HG02840 (cell line): ENCODE data around the gene ABCA7.

Experiments
- ATAC-seq: cut with Tn5 transposase; IDR thresholded peaks from one replicate; pipeline ENCODE4 v1.9.1; 2021; ENCODE audit warnings: mild to moderate bottlenecking, moderate library complexity, moderate number of reproducible peaks; ENCODE audit not compliant: unreplicated experiment, low FRiP score

The ABCA7 gene

DNA sequence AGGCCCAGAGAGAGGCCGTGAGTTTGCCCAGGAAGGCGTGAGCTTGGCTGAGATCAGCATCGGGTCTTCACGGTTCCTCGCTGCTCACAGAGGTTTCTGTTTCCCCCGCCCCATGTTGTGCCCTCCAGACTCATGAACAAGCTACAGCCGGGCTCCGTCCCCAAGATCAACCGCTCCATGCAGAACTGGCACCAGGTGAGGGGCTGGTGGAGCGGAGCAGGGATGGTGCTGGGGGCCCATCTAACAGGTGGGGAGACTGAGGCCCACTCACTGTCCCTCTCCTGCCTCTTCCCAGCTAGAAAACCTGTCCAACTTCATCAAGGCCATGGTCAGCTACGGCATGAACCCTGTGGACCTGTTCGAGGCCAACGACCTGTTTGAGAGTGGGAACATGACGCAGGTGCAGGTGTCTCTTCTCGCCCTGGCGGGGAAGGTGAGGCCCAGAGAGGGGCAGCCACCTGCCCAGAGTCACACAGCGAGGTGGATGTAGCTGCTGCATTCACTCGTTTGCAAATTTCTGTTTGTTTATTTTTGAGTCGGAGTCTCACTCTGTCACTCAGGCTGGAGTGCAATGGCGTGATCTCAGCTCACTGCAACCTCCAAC is 7.5 kb upstream of the ABCA7 start:
- no peak for ATAC-seq

DNA sequence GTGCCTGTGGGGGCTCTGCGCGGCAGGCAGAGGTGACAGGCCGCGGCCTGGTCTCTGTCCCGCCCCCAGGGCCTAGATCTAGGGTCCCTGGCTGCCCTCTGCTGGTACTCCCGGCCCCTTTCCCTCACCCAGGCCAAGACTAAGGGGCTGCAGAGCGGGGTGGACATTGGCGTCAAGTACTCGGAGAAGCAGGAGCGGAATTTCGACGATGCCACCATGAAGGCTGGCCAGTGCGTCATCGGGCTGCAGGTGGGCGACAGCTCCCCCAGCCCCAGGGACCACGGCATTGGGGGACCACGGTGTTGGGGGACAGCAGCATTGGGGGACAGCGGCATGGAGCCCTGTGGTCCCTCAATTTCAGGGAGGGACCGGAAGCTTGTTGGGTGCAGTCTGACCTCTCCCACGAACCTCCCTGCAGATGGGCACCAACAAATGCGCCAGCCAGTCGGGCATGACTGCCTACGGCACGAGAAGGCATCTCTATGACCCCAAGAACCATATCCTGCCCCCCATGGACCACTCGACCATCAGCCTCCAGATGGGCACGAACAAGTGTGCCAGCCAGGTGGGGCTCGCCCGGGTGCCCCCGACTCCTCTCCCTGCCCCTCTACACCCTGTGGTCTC is 3.8 kb upstream of the ABCA7 start:
- ATAC-seq, result no peak

DNA sequence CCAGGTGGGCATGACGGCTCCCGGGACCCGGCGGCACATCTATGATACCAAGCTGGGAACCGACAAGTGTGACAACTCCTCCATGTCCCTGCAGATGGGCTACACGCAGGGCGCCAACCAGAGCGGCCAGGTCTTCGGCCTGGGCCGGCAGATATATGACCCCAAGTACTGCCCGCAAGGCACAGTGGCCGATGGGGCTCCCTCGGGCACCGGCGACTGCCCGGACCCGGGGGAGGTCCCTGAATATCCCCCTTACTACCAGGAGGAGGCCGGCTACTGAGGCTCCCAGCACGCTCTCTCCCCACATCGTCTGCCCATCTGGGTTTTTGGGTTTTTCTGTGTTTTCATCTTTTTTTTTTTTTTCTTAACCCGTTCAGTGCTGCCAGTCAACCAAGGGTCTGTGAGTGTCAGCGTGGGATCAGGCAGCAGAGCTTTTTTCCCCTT is 2.3 kb upstream of the ABCA7 start:
- ATAC-seq, result no peak

DNA sequence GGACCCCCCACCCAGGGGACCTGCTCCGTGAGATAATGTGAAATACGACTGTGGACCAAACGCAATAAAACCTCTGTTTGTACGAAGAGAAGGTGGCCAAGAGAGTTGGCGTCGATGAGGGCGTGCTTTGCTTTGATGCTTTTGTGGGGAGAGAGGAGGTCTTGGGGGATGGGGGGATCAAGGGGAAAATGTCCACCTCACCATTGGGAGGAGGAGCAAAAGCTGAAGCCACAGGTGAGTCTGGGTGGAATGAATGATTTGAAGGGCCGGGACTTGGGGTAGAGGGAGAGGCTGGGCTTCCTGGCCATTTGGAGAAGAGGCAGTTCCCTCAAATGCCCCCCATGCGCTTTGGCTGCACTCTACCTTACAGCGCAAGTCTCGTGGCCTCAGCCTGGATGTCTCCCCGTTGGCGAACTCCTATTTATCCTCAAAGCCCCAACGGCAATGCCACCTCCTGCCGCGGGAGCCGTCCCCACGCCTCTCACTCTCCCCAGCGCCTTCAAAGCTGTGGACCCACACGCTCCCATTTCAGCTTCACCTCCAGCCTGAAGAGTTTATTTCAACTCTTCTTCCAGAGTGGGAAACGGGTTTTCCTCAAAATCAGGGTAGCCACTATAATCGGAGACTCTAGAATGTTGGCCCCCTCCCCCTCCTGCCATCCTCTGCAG is 795 bp upstream of the ABCA7 start:
- no peak for ATAC-seq

DNA sequence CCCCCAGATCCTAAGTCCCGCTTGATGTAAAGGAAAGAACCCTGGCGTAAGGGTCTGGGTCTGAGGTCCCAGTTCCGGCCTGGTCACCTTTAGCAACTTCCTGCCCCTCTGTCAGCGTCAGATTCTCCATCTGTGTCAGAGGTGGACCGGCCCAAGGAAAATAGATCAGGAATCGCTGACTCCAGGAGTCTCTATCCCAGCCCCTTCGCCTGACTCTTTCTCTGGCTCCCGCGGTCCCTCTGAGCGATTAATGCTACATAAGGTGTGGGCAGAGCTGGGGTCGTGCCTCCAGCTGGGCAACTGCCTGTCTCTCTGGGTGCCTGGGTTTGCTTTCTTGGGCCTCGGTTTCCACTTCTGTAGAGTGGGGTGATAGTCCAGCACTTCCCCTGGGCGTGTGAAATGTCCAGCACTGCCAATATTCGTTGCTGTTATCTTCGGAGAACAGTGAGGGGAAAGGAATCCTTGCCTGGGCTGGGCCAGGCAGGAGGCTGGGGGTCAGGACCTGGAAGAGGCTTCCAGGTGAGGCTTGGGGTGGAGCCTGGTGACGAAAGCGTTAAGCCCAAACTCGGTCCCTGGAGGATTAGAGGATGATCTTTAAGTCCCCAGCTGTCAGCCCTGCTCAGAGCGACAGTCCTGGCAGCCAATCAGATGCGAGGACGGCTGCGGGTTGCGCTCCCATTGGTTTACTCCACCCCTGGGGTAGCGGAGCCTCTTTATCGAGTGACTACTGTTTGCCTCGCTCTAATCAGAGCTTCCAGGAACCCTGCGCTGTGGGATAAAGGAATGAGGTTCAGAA is 767 bp downstream of the ABCA7 start:
- peak; percentile 36 for ATAC-seq

DNA sequence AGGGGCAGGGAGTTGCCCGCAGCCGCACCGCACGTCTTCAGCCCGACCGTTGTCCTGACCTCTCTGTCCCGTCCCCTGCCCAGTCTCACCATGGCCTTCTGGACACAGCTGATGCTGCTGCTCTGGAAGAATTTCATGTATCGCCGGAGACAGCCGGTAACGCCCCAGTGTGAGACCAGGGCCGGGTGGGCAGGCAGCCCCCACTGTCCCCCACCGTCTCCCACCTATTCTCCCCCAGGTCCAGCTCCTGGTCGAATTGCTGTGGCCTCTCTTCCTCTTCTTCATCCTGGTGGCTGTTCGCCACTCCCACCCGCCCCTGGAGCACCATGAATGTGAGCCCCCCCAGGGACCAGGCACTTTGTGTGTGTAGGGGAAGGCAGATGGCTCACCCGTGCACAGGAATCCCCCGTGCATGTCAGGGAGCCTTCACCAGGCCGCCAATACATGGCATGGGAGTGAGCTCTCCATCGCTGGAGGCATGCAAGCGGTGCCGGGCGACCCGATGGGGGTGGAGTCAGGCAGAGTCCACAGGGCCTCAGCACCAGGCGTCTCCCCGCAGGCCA is 1.4 kb downstream of the ABCA7 start:
- ATAC-seq, result no peak

DNA sequence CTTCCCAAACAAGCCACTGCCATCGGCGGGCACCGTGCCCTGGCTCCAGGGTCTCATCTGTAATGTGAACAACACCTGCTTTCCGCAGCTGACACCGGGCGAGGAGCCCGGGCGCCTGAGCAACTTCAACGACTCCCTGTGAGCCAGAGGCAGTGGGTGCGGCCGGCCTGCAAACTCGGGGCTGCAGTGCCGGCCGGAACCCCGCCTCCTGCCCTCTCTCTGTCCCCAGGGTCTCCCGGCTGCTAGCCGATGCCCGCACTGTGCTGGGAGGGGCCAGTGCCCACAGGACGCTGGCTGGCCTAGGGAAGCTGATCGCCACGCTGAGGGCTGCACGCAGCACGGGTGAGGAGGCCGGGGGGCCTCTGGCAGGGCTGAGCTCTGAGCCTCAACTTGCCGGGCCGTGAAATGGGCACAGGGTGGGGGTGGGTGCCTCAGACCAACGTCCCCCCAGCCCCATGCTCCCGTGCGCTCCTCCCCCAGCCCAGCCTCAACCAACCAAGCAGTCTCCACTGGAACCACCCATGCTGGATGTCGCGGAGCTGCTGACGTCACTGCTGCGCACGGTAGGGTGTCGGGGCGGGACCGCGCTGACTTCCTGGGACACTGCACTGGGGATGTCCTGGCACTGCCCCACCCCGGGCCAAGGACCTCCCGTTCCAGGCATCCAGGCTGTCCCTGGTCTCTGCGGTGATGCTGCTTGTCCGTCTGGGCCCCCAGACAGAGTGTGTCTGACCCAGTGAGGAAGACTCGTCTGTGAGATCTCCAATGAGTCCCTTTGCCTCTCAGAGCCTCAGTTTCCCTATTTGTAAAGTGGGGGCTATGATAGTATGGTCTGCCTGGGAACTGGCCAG is 2.2 kb downstream of the ABCA7 start:
- no peak for ATAC-seq

DNA sequence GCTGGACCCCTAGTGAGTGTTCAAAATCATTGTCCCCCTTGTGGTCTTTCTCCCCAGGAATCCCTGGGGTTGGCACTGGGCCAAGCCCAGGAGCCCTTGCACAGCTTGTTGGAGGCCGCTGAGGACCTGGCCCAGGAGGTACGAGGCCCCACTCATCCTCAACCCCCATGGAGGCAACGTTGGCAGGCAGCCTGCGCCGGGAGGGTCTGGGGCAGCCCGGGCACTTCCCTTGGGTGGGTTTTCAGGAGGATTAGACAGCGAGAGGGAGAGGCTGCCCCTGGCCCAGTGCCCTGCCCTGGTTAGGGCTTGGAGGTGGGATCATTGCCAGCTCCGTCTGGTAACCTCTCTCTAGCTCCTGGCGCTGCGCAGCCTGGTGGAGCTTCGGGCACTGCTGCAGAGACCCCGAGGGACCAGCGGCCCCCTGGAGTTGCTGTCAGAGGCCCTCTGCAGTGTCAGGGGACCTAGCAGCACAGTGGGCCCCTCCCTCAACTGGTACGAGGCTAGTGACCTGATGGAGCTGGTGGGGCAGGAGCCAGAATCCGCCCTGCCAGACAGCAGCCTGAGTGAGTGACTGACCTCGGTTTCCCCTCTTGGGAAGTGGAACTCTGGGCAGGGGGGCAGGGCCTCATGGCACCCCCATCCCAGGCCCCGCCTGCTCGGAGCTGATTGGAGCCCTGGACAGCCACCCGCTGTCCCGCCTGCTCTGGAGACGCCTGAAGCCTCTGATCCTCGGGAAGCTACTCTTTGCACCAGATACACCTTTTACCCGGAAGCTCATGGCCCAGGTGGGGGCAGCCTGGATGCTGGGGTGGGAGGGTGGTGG is 3.0 kb downstream of the ABCA7 start:
- ATAC-seq, result no peak

DNA sequence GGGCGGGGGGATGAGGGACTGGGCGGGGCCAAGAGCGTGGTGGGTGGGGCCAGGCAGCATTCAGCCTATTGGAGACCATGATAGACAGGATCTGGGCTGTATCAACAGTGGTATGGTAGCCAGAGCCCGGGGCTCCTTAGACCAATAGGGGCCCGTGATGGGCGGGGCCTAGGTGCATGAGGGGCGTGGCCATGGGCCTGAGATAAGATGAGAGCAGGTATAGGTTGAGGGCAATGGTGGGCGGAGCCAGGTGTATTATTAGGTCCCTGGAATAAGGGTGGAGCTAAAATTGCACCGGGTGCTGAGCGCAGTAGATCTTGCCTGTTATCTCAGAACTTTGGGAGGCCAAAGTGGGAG is 5.3 kb downstream of the ABCA7 start:
- no peak for ATAC-seq

DNA sequence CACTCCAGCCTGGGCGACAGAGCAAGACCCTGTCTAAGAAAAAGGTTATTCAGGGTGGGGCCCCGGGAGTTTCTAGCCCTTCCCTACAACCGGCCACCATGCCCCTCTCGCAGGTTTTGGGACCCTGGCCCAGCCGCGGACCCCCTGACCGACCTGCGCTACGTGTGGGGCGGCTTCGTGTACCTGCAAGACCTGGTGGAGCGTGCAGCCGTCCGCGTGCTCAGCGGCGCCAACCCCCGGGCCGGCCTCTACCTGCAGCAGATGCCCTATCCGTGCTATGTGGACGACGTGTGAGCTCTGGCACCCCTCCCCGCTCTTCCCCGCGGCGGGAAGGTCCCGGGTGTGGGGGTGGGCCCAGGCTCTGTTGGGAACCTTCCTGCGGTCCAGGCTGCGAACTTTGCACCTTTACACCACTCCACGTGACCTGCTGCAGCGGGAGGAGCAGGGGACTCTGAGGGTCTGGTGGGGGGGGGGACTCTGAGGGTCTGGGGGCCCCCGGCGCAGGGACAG is 6.3 kb downstream of the ABCA7 start:
- ATAC-seq, result no peak

DNA sequence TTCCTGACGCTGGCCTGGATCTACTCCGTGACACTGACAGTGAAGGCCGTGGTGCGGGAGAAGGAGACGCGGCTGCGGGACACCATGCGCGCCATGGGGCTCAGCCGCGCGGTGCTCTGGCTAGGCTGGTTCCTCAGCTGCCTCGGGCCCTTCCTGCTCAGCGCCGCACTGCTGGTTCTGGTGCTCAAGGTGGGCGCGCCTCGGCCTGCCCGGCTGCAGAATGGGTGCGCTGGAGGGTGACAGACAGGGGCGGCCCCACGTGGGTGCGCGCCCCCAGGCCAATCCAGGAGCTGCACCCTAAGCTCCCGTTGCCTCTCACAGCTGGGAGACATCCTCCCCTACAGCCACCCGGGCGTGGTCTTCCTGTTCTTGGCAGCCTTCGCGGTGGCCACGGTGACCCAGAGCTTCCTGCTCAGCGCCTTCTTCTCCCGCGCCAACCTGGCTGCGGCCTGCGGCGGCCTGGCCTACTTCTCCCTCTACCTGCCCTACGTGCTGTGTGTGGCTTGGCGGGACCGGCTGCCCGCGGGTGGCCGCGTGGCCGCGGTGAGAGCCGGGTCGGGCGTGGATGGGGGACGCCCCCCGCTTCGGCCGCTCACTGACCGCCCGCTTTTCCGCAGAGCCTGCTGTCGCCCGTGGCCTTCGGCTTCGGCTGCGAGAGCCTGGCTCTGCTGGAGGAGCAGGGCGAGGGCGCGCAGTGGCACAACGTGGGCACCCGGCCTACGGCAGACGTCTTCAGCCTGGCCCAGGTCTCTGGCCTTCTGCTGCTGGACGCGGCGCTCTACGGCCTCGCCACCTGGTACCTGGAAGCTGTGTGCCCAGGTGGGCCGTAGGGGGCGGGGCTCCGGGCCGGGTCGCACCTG is 7.2 kb downstream of the ABCA7 start:
- ATAC-seq, result no peak

DNA sequence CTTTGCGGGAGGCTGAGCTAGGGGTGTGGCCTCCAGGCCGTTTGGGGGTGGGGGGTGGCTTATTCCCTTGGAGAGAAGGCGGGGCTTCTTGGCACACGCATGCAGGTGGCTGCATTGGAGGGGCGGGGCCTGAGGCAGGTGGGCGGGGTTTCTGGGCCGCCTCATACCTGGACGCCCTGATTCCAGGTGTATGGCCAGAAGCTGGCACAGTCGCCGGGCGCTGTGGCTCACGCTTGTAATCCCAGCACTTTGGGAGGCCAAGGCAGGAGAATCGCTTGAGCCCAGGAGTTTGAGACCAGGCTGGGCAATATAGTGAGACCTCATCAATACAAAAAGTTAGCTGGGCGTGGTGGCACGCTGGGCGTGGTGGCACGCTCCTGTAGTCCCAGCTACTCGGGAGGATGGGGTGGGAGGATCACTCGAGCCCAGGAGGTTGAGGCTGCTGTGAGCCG is 7.8 kb downstream of the ABCA7 start:
- no peak for ATAC-seq

DNA sequence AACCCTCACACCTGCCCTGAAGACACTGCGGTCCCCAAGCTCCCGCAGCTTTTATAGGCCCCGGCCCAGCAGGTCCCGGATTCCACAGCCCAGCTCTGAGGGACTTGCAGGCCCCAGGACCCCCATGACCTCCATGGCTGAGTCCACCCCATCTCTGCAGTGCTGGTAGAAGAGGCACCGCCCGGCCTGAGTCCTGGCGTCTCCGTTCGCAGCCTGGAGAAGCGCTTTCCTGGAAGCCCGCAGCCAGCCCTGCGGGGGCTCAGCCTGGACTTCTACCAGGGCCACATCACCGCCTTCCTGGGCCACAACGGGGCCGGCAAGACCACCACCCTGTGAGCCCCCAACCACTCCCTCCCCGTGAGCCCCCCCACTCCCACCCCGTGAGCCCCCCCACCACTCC is 9.2 kb downstream of the ABCA7 start:
- no peak for ATAC-seq

DNA sequence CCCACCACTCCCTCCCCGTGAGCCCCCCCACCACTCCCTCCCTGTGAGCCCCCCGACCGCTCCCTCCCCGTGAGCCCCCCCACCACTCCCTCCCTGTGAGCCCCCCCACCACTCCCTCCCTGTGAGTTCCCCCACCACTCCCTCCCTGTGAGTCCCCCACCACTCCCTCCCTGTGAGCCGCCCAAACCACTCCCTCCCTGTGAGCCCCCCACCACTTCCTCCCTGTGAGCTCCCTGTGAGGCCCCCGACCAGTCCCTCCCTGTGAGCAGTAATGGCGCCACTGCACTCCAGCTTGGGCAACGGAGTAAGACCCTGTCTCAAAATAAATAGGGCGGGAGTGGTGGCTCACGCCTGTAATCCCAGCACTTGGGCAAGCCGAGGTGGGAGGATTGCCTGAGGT is 9.9 kb downstream of the ABCA7 start:
- no peak for ATAC-seq

DNA sequence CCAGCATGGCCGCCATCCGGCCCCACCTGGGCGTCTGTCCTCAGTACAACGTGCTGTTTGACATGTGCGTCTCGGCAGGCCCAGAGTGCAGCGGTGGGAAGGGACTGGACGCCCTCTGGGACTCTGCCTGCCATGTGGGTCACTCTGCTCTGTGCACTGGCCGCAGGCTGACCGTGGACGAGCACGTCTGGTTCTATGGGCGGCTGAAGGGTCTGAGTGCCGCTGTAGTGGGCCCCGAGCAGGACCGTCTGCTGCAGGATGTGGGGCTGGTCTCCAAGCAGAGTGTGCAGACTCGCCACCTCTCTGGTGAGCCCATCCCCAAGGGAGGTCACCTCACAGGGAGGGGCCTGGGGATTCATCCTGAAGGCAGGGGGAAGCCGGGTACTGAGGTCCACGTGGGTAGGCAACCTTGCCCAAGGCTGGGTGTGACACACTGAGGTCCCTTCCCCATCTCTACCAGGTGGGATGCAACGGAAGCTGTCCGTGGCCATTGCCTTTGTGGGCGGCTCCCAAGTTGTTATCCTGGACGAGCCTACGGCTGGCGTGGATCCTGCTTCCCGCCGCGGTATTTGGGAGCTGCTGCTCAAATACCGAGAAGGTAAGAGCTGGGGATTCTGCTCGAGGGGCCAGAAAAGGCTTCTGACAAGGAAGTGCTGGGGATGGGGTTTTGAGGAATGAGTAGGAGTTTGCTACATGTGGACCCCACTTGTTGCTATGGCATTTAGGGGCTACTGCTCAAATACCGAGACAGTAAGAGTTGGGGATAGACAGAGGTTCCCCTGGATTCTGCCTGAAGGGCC is 11.3 kb downstream of the ABCA7 start:
- ATAC-seq, result no peak

DNA sequence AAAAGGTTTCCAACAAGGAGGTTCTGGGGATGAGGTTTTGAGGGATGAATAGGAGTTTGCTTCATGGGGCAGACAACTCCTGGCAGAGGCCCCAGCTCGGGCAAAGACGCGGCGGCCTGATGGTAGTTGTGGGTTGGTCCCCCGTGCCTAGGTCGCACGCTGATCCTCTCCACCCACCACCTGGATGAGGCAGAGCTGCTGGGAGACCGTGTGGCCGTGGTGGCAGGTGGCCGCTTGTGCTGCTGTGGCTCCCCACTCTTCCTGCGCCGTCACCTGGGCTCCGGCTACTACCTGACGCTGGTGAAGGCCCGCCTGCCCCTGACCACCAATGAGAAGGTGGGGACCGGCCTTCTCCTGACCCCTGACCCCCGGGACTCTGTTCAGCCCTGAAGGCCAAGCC is 11.9 kb downstream of the ABCA7 start:
- no peak for ATAC-seq

DNA sequence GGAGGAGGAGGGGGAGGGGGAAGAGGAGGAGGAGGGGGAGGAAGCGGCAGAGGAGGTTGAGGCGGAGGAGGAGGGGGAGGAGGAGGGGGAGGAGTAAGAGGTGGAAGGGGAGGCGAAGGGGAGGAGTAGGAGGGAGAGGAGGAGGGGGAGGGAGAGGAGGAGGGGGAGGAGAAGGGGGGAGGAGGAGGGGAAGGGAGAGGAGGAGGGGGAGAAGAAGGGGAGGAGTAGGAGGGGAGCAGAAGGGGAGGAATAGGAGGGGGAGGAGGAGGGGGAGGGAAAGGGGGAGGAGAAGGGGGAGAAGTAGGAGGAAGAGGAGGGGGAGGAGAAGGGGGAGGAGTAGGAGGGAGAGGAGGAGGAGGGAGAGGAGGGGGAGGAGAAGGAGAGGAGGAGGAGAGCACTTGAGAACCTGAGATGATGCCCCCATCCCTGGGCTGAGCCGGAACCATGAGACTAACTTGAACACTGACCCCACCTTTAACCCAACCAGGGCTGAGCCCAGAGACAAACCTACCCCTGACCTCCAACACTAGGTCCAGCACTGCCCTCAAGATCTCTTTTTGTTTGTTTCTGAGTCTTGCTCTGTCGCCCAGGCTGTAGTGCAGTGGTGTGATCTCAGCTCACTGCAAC is 12.6 kb downstream of the ABCA7 start:
- no peak for ATAC-seq
